Measurements from ENCODE around the gene CDC42BPA. TPM values are rescaled to one million over a fixed set of nuclear protein-coding genes. Genes with fewer than 3 reads are reported as not detected.

CDC42BPA gene
- total RNA-seq, 1 experiment from 2014 or later = 25.2 TPM

GRCh38 chr1:226991920-226992319 is 326.4 kb downstream of the CDC42BPA start:
- no peak for TF ChIP-seq ZNF138 (CRISPR knock-in tag; conservative IDR thresholded peaks at IDR 0.05)
- no peak for TF ChIP-seq ESRRA (CRISPR knock-in tag; IDR thresholded peaks at IDR 0.05; ENCODE audit: borderline replicate concordance)
- TF ChIP-seq IRF2 (CRISPR knock-in tag; IDR thresholded peaks at IDR 0.05; ENCODE audit: borderline replicate concordance, low read depth) = no peak
- TF ChIP-seq, protein P1, sequence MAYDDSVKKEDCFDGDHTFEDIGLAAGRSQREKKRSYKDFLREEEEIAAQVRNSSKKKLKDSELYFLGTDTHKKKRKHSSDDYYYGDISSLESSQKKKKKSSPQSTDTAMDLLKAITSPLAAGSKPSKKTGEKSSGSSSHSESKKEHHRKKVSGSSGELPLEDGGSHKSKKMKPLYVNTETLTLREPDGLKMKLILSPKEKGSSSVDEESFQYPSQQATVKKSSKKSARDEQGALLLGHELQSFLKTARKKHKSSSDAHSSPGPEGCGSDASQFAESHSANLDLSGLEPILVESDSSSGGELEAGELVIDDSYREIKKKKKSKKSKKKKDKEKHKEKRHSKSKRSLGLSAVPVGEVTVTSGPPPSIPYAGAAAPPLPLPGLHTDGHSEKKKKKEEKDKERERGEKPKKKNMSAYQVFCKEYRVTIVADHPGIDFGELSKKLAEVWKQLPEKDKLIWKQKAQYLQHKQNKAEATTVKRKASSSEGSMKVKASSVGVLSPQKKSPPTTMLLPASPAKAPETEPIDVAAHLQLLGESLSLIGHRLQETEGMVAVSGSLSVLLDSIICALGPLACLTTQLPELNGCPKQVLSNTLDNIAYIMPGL (CRISPR knock-in tag; IDR thresholded peaks at IDR 0.05) = no peak
- TF ChIP-seq ZNF232 (CRISPR knock-in tag; IDR thresholded peaks at IDR 0.05) = no peak
- TF ChIP-seq, protein P2, sequence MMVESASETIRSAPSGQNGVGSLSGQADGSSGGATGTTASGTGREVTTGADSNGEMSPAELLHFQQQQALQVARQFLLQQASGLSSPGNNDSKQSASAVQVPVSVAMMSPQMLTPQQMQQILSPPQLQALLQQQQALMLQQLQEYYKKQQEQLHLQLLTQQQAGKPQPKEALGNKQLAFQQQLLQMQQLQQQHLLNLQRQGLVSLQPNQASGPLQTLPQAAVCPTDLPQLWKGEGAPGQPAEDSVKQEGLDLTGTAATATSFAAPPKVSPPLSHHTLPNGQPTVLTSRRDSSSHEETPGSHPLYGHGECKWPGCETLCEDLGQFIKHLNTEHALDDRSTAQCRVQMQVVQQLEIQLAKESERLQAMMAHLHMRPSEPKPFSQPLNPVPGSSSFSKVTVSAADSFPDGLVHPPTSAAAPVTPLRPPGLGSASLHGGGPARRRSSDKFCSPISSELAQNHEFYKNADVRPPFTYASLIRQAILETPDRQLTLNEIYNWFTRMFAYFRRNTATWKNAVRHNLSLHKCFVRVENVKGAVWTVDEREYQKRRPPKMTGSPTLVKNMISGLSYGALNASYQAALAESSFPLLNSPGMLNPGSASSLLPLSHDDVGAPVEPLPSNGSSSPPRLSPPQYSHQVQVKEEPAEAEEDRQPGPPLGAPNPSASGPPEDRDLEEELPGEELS (CRISPR knock-in tag; IDR thresholded peaks at IDR 0.05) = no peak
- no peak for TF ChIP-seq OVOL2 (CRISPR knock-in tag; IDR thresholded peaks at IDR 0.05; ENCODE audit: borderline replicate concordance)
- TF ChIP-seq ZNF423 (CRISPR knock-in tag; IDR thresholded peaks at IDR 0.05) = no peak
- no peak for TF ChIP-seq TCF7 (CRISPR knock-in tag; IDR thresholded peaks at IDR 0.05; ENCODE audit: low read depth)
- Mint-ChIP-seq H3K4me1 (peaks cover 37% of the 10 kb centered on the region), H3K4me3 (no peak overlapping the region), H3K36me3 (peaks cover 9% of the 10 kb centered on the region), H3K27me3 (ENCODE audit: low read depth) (no peaks in the 10 kb centered on the region), H3K27ac (no peak overlapping the region), H3K9me3 (no peaks in the 10 kb centered on the region)
- CTCF ChIA-PET = interaction anchor here (1.7 kb wide), 1 partner anchor 10 kb away, joined by 4 read pairs; no protein-coding TSS in a partner anchor
- DNase-seq (ENCODE audit: low spot score) = no peak
- ATAC-seq = no peak
- POLR2A ChIA-PET = no interaction called here

GRCh38 chr1:226990133-226990716 is 328.1 kb downstream of the CDC42BPA start:
- no peak overlapping the region for H3K4me3 Mint-ChIP-seq
- H3K27ac Mint-ChIP-seq = no peak overlapping the region
- H3K4me1 Mint-ChIP-seq = peaks cover 26% of the 10 kb centered on the region
- POLR2A ChIA-PET = no interaction called here
- no peak for ATAC-seq
- CTCF ChIA-PET = no interaction called here
- H3K36me3 Mint-ChIP-seq = peaks cover 20% of the 10 kb centered on the region
- DNase-seq (ENCODE audit: low spot score) = no peak
- H3K27me3 Mint-ChIP-seq (ENCODE audit: low read depth) = no peaks in the 10 kb centered on the region
- H3K9me3 Mint-ChIP-seq = no peaks in the 10 kb centered on the region
- TF ChIP-seq ESRRA (CRISPR knock-in tag; IDR thresholded peaks at IDR 0.05; ENCODE audit: borderline replicate concordance) (no peak), CREM (CRISPR knock-in tag; IDR thresholded peaks at IDR 0.05) (no peak), ZNF671 (CRISPR knock-in tag; IDR thresholded peaks at IDR 0.05) (no peak), ZNF317 (CRISPR knock-in tag; IDR thresholded peaks at IDR 0.05; ENCODE audit: borderline replicate concordance, low read depth) (no peak), GTF2I (CRISPR knock-in tag; conservative IDR thresholded peaks at IDR 0.05) (no peak), OVOL2 (CRISPR knock-in tag; IDR thresholded peaks at IDR 0.05; ENCODE audit: borderline replicate concordance) (no peak), RELA (CRISPR knock-in tag; IDR thresholded peaks at IDR 0.05; ENCODE audit: borderline replicate concordance) (no peak), PRRX2 (CRISPR knock-in tag; IDR thresholded peaks at IDR 0.05) (no peak), ELF4 (CRISPR knock-in tag; IDR thresholded peaks at IDR 0.05; ENCODE audit: low read depth) (no peak), FOXJ3 (CRISPR knock-in tag; IDR thresholded peaks at IDR 0.05; ENCODE audit: borderline replicate concordance) (no peak), NR1H2 (CRISPR knock-in tag; IDR thresholded peaks at IDR 0.05) (no peak), ZNF281 (CRISPR knock-in tag; IDR thresholded peaks at IDR 0.05) (no peak)
- TF ChIP-seq, protein P3, sequence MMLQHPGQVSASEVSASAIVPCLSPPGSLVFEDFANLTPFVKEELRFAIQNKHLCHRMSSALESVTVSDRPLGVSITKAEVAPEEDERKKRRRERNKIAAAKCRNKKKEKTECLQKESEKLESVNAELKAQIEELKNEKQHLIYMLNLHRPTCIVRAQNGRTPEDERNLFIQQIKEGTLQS (CRISPR knock-in tag; conservative IDR thresholded peaks at IDR 0.05) = no peak
- TF ChIP-seq, protein P2 (CRISPR knock-in tag; IDR thresholded peaks at IDR 0.05) = no peak
- TF ChIP-seq, protein P4, sequence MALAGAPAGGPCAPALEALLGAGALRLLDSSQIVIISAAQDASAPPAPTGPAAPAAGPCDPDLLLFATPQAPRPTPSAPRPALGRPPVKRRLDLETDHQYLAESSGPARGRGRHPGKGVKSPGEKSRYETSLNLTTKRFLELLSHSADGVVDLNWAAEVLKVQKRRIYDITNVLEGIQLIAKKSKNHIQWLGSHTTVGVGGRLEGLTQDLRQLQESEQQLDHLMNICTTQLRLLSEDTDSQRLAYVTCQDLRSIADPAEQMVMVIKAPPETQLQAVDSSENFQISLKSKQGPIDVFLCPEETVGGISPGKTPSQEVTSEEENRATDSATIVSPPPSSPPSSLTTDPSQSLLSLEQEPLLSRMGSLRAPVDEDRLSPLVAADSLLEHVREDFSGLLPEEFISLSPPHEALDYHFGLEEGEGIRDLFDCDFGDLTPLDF (CRISPR knock-in tag; IDR thresholded peaks at IDR 0.05) = no peak
- TF ChIP-seq, protein P5, sequence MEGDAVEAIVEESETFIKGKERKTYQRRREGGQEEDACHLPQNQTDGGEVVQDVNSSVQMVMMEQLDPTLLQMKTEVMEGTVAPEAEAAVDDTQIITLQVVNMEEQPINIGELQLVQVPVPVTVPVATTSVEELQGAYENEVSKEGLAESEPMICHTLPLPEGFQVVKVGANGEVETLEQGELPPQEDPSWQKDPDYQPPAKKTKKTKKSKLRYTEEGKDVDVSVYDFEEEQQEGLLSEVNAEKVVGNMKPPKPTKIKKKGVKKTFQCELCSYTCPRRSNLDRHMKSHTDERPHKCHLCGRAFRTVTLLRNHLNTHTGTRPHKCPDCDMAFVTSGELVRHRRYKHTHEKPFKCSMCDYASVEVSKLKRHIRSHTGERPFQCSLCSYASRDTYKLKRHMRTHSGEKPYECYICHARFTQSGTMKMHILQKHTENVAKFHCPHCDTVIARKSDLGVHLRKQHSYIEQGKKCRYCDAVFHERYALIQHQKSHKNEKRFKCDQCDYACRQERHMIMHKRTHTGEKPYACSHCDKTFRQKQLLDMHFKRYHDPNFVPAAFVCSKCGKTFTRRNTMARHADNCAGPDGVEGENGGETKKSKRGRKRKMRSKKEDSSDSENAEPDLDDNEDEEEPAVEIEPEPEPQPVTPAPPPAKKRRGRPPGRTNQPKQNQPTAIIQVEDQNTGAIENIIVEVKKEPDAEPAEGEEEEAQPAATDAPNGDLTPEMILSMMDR (IDR thresholded peaks at IDR 0.05) = no peak
